Hepatocyte (in vitro differentiated cells): ENCODE results near the gene SCAPER. TPM values are rescaled to one million over a fixed set of nuclear protein-coding genes. Genes with fewer than 3 reads are reported as not detected.

Experiments
- DNase-seq: peaks from one replicate; pipeline ENCODE4 v3.0.0-alpha.2; 2016; ENCODE audit warnings: low spot score
- H2AFZ ChIP-seq: fragments of 200-600 bp; sonication (generic); 2 replicates; pipeline ENCODE4 v1.6.0; 2016; ENCODE audit warnings: antibody characterized with exemption, mild to moderate bottlenecking
- H3K27ac ChIP-seq: fragments of 200-600 bp; sonication (generic); 2 replicates; pipeline ENCODE4 v1.5.1; 2016; ENCODE audit warnings: mild to moderate bottlenecking
- H3K27me3 ChIP-seq: fragments of 200-600 bp; sonication (generic); 2 replicates; pipeline ENCODE4 v1.6.1; 2016
- H3K36me3 ChIP-seq: fragments of 200-600 bp; sonication (generic); replicated peaks from 2 replicates; pipeline ENCODE4 v1.5.1; 2016; ENCODE audit warnings: low read depth; ENCODE audit not compliant: insufficient read depth
- H3K4me1 ChIP-seq: fragments of 200-600 bp; sonication (generic); 2 replicates; pipeline ENCODE4 v1.5.1; 2016; ENCODE audit warnings: mild to moderate bottlenecking, moderate library complexity; ENCODE audit not compliant: insufficient read depth
- H3K4me2 ChIP-seq: fragments of 200-600 bp; sonication (generic); 2 replicates; pipeline ENCODE4 v1.6.0; 2016
- H3K4me3 ChIP-seq: fragments of 200-600 bp; sonication (generic); 2 replicates; pipeline ENCODE4 v1.5.1; 2016; ENCODE audit warnings: mild to moderate bottlenecking
- H3K79me2 ChIP-seq: fragments of 200-600 bp; sonication (generic); 2 replicates; pipeline ENCODE4 v1.6.0; 2017; ENCODE audit warnings: mild to moderate bottlenecking
- H3K9me2 ChIP-seq: fragments of 200-600 bp; sonication (generic); replicated peaks from 2 replicates; pipeline ENCODE4 v1.6.0; 2017; ENCODE audit warnings: mild to moderate bottlenecking; ENCODE audit not compliant: insufficient read depth
- H3K9me3 ChIP-seq: fragments of 200-600 bp; sonication (generic); 2 replicates; pipeline ENCODE4 v1.5.1; 2016; ENCODE audit warnings: low read depth, mild to moderate bottlenecking
- H4K20me1 ChIP-seq: fragments of 200-600 bp; sonication (generic); 2 replicates; pipeline ENCODE4 v1.6.0; 2016; ENCODE audit warnings: mild to moderate bottlenecking; ENCODE audit not compliant: insufficient read depth, poor library complexity, severe bottlenecking
- CTCF ChIP-seq: fragments of 200-600 bp; sonication (generic); IDR thresholded peaks from 2 replicates; pipeline ENCODE4 v1.5.1; 2016; ENCODE audit warnings: antibody characterized with exemption, mild to moderate bottlenecking; ENCODE audit not compliant: poor library complexity
- EZH2 ChIP-seq: fragments of 200-600 bp; sonication (generic); IDR thresholded peaks from 2 replicates; pipeline ENCODE4 v1.6.1; 2016; ENCODE audit warnings: antibody characterized with exemption, mild to moderate bottlenecking, borderline replicate concordance
- EZH2phosphoT487 ChIP-seq: fragments of 200-600 bp; sonication (generic); IDR thresholded peaks from one replicate; pipeline ENCODE4 v1.6.1; 2018; ENCODE audit warnings: antibody characterized with exemption, mild to moderate bottlenecking, low read depth, moderate library complexity; ENCODE audit not compliant: unreplicated experiment, severe bottlenecking
- WGBS: methylation state at CpG from one replicate; pipeline ENCODE4 v1.1.6; 2016; ENCODE audit warnings: low lambda C conversion rate; ENCODE audit errors: missing lambda C conversion rate; 5-methylcytosine and 5-hydroxymethylcytosine counted together
- polyA plus RNA-seq: library from polyadenylated mRNA; unstranded; fragments of >200 nt; fragmentation: Nextera tagmentation; extraction: Ambion mirVana; gene quantifications from 2 replicates; pipeline ENCODE4 v1.2.1, GENCODE V29; 2016
- total RNA-seq: library from RNA; depleted of rRNA; stranded (reverse); fragments of >200 nt; gene quantifications from 2 replicates; pipeline ENCODE4 v1.2.3, GENCODE V29; 2014

Gene SCAPER
- total and polyA plus RNA-seq, 2 experiments from 2014 or later, result 20.8 to 27.4 TPM

GRCh38 chr15:76429661-76430060 lies 475.5 kb downstream of the SCAPER start:
- Histone ChIP-seq H2AFZ (no peak overlapping the region), H3K4me3 (no peak overlapping the region), H3K4me2 (no peak overlapping the region), H3K27ac (no peak overlapping the region), H3K9me2 (no peaks in the 10 kb centered on the region), H3K4me1 (no peaks in the 10 kb centered on the region), H3K36me3 (peaks cover 5% of the 10 kb centered on the region), H3K79me2 (no peaks in the 10 kb centered on the region), H4K20me1 (no peaks in the 10 kb centered on the region), H3K27me3 (no peaks in the 10 kb centered on the region), H3K9me3 (no peaks in the 10 kb centered on the region)
- no peak for TF ChIP-seq CTCF
- TF ChIP-seq EZH2phosphoT487, result no peak
- TF ChIP-seq EZH2, result no peak
- 92% methylated on average over 4 of the region's 4 CpGs for WGBS
- no peak for DNase-seq

- H3K9me3 ChIP-seq, result no peaks in the 10 kb centered on the region
- H3K79me2 ChIP-seq, result no peaks in the 10 kb centered on the region
- peaks cover 5% of the 10 kb centered on the region for H3K36me3 ChIP-seq
- H3K4me3 ChIP-seq, result no peak overlapping the region
- H3K27me3 ChIP-seq, result no peaks in the 10 kb centered on the region
- no peak for TF ChIP-seq CTCF
- no peak for TF ChIP-seq EZH2phosphoT487
- no peak for TF ChIP-seq EZH2
- no peak for DNase-seq
- no peak overlapping the region for H3K4me2 ChIP-seq
- H3K27ac ChIP-seq, result no peak overlapping the region
- 100% methylated on average over 2 of the region's 2 CpGs for WGBS
- no peak overlapping the region for H2AFZ ChIP-seq
- H3K4me1 ChIP-seq, result no peaks in the 10 kb centered on the region
- H3K9me2 ChIP-seq, result no peaks in the 10 kb centered on the region
- H4K20me1 ChIP-seq, result no peaks in the 10 kb centered on the region
Observed at GRCh38 chr15:76426941-76427340, 478.2 kb downstream of the SCAPER start.

- 89% methylated on average over 2 of the region's 2 CpGs for WGBS
- Histone ChIP-seq H3K36me3 (no peaks in the 10 kb centered on the region), H3K27ac (no peak overlapping the region), H3K9me3 (peaks cover 3% of the 10 kb centered on the region), H3K4me2 (no peak overlapping the region), H3K79me2 (no peaks in the 10 kb centered on the region), H3K9me2 (no peaks in the 10 kb centered on the region), H4K20me1 (no peaks in the 10 kb centered on the region), H3K4me3 (no peak overlapping the region), H3K4me1 (no peaks in the 10 kb centered on the region), H2AFZ (no peak overlapping the region), H3K27me3 (no peaks in the 10 kb centered on the region)
- TF ChIP-seq EZH2, result no peak
- TF ChIP-seq CTCF, result no peak
- TF ChIP-seq EZH2phosphoT487, result no peak
- DNase-seq, result no peak
Observed at GRCh38 chr15:76418352-76419140, 486.6 kb downstream of the SCAPER start.
